Measurements from ENCODE around the gene ALS2. TPM values are rescaled to one million over a fixed set of nuclear protein-coding genes. Genes with fewer than 3 reads are reported as not detected.

Gene ALS2
- total RNA-seq, 1 experiment from 2014 or later: 28.1 TPM

DNA sequence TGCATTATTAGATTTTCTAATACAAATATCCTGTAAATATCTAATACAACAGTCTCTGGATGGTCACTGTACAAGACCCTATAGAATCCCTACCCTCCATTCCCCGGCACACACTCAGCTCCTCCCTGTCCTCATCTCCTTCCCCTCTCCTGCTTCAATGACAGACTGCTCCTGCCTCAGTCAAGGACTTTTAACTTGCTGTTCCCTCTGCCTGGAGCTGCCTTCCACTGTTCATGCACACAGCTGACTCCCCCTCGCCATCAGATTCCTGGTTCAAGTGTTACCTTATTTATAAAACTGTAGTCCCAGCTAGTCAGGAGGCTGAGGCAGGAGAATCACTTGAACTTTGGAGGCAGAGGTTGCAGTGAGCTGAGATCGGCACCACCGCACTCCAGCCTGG, 28.9 kb upstream of the ALS2 start:
- POLR2A ChIA-PET: no interaction called here

More for the DNA sequence above, 28.9 kb upstream of the ALS2 start:
- ATAC-seq: no peak
- TF ChIP-seq, protein P1, sequence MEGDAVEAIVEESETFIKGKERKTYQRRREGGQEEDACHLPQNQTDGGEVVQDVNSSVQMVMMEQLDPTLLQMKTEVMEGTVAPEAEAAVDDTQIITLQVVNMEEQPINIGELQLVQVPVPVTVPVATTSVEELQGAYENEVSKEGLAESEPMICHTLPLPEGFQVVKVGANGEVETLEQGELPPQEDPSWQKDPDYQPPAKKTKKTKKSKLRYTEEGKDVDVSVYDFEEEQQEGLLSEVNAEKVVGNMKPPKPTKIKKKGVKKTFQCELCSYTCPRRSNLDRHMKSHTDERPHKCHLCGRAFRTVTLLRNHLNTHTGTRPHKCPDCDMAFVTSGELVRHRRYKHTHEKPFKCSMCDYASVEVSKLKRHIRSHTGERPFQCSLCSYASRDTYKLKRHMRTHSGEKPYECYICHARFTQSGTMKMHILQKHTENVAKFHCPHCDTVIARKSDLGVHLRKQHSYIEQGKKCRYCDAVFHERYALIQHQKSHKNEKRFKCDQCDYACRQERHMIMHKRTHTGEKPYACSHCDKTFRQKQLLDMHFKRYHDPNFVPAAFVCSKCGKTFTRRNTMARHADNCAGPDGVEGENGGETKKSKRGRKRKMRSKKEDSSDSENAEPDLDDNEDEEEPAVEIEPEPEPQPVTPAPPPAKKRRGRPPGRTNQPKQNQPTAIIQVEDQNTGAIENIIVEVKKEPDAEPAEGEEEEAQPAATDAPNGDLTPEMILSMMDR (IDR thresholded peaks at IDR 0.05 in 2 of 3, conservative IDR thresholded peaks at IDR 0.05 in 1 of 3; ENCODE audit: borderline replicate concordance in 1 of 3, insufficient read depth in 1 of 3, low read depth in 2 of 3, low read length in 2 of 3): no peak
- TF ChIP-seq ELF1 (IDR thresholded peaks at IDR 0.05; ENCODE audit: borderline replicate concordance, low read depth) (no peak), POLR2A (IDR thresholded peaks at IDR 0.05; ENCODE audit: borderline replicate concordance, extremely low read depth, insufficient read depth, insufficient read length) (no peak), CEBPB (IDR thresholded peaks at IDR 0.05; ENCODE audit: low read depth) (no peak), EGR1 (IDR thresholded peaks at IDR 0.05; ENCODE audit: low read depth) (no peak), JUND (IDR thresholded peaks at IDR 0.05) (no peak), FOSL1 (IDR thresholded peaks at IDR 0.05; ENCODE audit: low read depth) (no peak), ZNF274 (IDR thresholded peaks at IDR 0.05; ENCODE audit: low read depth, low read length) (no peak), SP1 (IDR thresholded peaks at IDR 0.05; ENCODE audit: low read depth) (no peak), ZFX (IDR thresholded peaks at IDR 0.05) (no peak), CBX3 (IDR thresholded peaks at IDR 0.05; ENCODE audit: low read depth) (no peak), SRF (IDR thresholded peaks at IDR 0.05; ENCODE audit: low read depth) (no peak), TCF7L2 (IDR thresholded peaks at IDR 0.05; ENCODE audit: borderline replicate concordance, extremely low read depth, insufficient read depth, insufficient read length) (no peak), EZH2 (IDR thresholded peaks at IDR 0.05) (no peak)
- TF ChIP-seq, protein P2, sequence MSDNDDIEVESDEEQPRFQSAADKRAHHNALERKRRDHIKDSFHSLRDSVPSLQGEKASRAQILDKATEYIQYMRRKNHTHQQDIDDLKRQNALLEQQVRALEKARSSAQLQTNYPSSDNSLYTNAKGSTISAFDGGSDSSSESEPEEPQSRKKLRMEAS (IDR thresholded peaks at IDR 0.05): no peak
- TF ChIP-seq, protein P3, sequence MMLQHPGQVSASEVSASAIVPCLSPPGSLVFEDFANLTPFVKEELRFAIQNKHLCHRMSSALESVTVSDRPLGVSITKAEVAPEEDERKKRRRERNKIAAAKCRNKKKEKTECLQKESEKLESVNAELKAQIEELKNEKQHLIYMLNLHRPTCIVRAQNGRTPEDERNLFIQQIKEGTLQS (IDR thresholded peaks at IDR 0.05): no peak
- TF ChIP-seq, protein P4, sequence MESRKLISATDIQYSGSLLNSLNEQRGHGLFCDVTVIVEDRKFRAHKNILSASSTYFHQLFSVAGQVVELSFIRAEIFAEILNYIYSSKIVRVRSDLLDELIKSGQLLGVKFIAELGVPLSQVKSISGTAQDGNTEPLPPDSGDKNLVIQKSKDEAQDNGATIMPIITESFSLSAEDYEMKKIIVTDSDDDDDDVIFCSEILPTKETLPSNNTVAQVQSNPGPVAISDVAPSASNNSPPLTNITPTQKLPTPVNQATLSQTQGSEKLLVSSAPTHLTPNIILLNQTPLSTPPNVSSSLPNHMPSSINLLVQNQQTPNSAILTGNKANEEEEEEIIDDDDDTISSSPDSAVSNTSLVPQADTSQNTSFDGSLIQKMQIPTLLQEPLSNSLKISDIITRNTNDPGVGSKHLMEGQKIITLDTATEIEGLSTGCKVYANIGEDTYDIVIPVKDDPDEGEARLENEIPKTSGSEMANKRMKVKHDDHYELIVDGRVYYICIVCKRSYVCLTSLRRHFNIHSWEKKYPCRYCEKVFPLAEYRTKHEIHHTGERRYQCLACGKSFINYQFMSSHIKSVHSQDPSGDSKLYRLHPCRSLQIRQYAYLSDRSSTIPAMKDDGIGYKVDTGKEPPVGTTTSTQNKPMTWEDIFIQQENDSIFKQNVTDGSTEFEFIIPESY (IDR thresholded peaks at IDR 0.05; ENCODE audit: extremely low read depth, insufficient replicate concordance, low read length): no peak
- BruUV-seq (replicated peaks): no TSS peak
- no peaks in the 10 kb centered on the region for H3K79me2 ChIP-seq (ENCODE audit: insufficient read depth, low read length)
- H4K20me1 ChIP-seq (ENCODE audit: insufficient read depth): no peaks in the 10 kb centered on the region
- CTCF ChIA-PET: no interaction called here
- intact Hi-C loops (cut with micrococcal nuclease): no loop called here
- H3K9me3 ChIP-seq (ENCODE audit: control insufficient read depth in 1 of 2, insufficient read depth in 1 of 2, low read depth in 1 of 2, low read length in 2 of 2): no peaks in the 10 kb centered on the region
- no peak overlapping the region for H3K4me2 ChIP-seq (ENCODE audit: low read length)
- no peak overlapping the region for H2AFZ ChIP-seq (ENCODE audit: low read depth, low read length, poor library complexity, severe bottlenecking)
- RAD21 ChIA-PET (ENCODE audit: low non-redundant PET in 1 of 2, low total read pairs in 2 of 2, uncharacterized antibody in 2 of 2, unreplicated experiment in 2 of 2): no interaction called here
- H3K4me1 ChIP-seq (ENCODE audit: control insufficient read depth in 1 of 2, insufficient read depth in 2 of 2, low read length in 2 of 2): no peaks in the 10 kb centered on the region
- H3K4me3 ChIP-seq (replicated peaks in 1 of 2; ENCODE audit: low read depth in 1 of 2, low read length in 2 of 2): no peak overlapping the region
- H3K9me2 ChIP-seq (ENCODE audit: insufficient read depth): no peaks in the 10 kb centered on the region
- no peaks in the 10 kb centered on the region for H3K27me3 ChIP-seq (ENCODE audit: insufficient read depth, low read length)
- no peak overlapping the region for H3K9ac ChIP-seq (ENCODE audit: low read length)
- H3K36me3 ChIP-seq (ENCODE audit: control insufficient read depth in 1 of 2, insufficient read depth in 2 of 2, low read length in 2 of 2): no peaks in the 10 kb centered on the region
- DNase-seq (ENCODE audit: low read depth, low spot score): no peak
- H3K27ac ChIP-seq (ENCODE audit: low read depth, low read length): no peak overlapping the region
